Measurements from ENCODE around the gene VIT.

VIT gene

DNA sequence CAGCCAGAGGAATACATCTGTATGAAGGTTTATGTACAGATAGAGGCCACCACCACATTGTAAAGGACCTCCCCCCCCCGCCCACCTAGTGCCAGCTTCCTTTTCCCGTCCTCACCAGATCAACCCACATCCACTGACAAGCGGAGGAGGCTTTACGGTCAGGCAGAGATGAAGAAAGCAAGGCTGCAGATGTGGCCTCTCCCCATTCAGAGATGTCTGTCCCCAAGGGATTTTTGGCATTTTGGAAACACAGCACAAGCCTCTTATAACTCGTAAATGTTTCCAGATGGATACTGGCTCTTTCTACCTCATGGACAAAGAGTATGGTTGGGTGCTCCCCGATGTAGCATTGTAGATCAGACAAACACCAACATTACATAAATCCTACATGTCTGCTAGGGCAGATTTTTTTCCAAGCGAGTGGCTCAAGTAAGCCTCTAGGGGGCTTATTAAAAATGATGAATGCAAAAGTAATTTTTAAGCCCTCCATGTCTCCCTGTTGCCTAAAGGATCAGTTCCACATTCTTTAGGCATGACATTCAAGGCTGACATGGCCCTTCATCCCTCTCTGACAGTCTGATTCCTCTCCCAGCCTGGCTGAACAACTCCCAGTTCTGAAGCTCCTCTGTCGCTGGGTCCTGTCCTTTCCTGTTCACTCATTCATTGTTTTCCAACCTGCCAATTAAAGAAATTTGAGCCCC is 11.7 kb downstream of the VIT start:
- no peak for DNase-seq

DNA sequence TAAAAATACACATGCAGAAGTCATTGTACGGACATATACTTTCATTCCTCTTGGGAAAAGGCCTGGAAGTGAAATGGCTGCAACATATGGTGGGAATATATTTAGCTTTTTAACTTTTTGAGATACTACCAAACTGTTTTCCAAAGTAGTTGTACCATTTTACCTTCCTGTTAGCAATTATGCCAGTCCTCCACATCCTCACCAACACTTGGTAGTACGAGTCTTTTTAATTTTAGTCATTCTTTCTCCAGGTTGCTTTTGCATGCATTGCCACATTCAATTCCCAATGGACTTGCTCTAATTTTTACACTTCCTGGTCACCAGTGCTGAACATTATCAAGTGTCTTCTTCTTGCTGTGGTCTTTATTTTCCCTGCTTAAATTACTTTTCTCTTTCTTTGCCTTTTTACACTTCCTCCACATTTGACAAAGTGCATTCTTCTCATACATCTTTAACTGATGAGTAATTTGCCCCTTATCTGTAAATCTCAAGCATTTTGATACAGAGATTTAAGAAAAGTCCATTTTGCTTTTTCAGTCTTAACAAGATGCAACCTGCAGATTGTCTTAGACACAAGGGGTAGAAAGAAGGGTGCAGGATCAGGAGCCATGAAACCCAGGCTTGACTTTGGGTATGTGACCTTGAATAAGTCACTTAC is 14.5 kb downstream of the VIT start:
- DNase-seq, result no peak

DNA sequence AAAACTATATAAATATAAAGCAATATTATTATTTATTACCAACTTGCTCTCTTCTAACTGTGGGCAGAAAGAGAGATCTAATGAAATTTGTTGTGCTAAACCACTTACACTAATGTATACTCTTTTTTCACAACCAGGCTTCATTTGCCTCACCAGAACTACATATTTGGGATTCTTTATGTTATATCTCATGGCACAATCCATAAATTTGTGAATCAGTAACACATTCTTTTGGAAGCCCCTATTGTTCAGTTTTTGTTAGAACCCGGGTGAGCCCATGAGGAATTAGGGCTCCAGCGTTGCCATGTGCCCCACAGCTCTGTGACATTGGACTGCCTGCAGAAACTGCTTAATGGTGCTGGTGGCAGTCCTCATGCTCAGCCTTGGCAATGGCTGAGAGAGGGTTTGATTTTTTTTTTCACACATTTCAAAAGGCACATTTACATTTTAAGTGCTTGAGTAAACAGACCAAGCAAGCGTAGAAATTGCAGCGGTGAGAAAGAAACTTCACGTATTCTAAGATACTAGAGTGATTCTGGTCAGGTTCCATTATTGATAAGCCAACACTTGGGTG is 15.3 kb downstream of the VIT start:
- DNase-seq, result no peak

DNA sequence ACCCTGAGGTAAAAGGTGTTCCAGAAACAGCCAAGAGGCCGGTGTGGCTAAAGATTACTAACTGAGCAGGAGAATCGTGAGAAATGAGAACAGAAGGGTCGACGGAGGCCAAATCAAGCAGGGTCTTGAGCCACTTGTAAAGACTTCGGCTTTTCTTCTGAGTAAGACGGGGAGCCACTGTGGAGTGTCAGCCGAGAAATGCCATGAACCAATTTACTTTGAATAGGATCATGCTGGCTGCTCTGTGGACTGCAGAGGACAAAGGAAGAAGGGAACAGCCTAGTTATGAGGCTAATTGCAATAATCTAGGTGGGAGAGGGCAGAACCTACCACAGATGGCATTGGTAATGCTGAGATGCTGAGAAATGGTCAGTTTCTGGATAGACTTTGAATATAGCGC is 16.8 kb downstream of the VIT start:
- DNase-seq, result no peak

DNA sequence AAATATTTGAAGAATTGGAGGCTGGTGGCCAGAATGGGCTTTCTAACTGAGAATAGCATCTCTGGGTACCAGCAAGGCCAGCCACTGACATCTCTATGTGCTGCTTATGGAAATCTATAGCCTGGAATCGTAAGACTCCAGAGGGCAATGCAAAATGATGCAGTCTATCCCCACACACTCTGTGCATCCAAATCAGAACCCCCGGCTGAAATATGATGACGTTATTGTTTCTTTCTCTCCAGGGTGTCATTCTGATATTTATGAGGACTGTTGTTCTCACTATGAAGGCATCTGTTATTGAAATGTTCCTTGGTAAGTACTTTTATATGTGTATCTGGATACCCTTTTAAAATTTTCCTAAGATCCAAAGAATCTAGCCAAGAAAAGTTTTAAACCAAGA is 19.6 kb downstream of the VIT start:
- DNase-seq, result no peak

DNA sequence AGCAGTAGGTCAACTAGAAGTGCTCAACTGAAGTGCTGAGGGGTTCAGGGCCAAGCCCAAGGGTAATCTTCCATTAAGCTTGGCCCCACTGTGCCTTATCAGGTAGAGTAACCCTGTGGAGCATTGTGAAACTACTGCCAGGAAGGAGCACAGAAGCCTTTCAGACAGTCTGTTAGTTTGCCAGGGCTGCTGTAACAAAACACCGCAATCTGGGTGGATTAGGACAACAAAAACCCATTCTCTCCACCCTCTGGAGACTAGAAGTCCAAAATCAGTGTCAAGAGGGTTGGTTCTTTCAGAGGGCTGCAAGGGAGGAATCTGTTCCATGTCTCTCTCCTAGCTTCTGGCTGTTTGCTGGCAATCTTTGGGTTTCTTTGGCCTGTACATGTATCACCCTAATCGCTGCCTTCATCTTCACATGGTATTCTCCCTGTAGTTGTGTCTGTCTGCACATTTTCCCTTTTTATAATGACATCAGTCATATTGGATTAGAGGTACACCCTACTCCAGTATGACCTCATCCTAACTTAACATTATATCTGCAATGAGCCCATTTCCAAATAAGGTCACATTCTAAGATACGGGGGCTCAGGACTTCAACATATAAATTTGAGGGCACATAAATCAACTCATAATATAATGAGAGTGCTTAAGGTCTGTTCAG is 21.2 kb downstream of the VIT start:
- DNase-seq, result no peak

DNA sequence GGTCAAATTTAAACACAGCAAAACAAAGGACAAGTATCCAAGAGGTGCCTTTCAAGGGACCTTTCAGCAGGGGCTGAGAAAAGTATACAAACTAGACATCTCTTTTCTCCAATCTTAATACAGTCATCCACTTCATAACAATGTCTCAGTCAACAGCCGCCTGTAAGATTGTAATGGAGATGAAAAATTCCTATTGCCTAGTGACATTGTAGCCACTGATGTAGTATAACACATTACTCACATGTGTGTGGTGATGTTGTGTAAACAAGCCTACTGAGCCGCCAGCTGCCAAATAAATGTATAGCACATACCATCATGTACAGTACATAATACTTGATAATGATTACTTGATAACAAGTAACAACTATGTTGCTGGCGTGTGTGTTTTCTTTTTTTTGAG is 31.0 kb downstream of the VIT start:
- no peak for DNase-seq

DNA sequence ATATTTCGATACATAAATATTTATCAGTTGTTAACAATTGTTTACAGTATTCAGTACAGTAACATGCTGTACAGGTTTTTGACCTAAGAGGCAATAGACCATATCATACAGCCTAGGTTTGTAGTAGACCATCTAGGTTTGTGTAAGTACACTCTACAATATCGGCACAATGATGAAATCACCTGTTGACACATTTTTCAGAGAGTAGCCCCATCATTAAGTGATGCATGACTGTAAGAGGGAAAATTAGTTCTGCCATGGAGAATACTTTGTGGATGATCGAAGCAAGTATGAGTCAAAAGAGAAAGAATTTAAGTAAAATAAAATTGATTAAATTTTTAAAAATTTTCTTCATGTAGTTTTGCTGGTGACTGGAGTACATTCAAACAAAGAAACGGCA is 32.6 kb downstream of the VIT start:
- DNase-seq, result no peak

DNA sequence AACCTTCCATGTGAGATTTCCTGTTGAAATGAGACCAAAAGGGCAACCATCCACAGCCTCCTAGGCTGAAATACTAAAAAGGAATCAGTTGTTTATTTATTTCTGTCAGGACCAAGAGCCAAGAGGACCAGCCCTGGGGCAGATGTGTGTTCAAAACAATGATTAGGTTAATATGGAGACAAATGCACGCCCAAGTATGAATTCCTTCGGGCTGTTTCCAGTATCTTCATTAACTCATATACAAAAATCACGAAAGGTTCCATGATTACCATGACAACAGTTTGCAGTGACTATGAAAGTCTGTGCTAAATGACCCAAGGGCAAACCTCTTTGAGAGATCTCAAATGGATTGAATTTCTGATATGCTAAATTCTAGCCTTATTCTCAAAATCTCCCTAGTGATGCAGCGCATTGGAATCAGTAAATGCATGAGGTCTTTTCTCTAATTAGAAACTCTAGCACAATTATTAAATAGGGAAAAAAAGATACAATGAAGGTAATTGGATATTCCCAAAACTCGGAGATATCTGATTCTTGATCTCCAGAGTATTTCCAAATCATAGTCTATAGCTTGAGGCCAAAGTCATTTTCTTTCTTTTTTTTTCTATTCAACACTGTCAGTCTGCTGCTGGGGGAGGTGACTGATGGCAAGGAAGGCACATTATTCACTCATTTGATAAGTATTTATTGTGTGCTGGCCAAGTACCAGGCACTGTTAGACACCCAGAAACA is 35.6 kb downstream of the VIT start:
- DNase-seq, result no peak

DNA sequence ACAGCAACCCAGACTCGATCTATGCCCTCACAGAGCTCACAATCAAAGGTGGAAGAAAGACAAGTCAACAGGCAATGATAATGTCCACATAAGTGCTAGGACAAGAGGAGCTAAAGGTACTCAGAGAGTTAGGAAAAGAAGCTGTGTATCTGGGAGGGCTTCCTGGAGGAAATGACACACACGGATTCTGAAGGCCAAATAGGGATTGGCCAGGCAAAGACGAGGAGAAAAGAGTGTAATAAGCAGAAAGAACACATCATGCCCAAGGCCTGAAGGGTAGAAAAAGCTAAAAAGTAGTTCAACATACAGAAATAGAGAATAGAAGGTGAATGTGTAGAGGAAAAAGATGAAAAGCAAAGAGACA is 36.1 kb downstream of the VIT start:
- no peak for DNase-seq

DNA sequence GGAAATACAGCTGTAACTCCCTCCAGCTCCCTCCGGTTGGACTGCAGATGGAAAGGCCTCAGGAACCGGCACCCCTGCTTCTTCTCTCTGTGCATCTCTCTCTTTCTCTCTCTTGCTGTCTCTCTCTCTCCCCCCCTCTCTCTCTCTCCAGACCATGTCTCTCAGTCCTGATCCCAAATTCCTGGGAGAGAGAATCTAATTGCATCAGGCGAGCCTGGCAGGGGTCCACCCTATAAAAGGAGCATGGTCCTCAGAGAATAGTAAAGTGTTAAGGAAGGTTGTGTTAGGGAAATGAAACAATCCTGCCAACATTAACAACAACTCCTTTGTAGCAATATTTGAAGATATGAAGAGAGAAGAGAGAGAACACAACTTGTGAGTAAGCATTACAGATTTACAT is 36.7 kb downstream of the VIT start:
- DNase-seq, result no peak

DNA sequence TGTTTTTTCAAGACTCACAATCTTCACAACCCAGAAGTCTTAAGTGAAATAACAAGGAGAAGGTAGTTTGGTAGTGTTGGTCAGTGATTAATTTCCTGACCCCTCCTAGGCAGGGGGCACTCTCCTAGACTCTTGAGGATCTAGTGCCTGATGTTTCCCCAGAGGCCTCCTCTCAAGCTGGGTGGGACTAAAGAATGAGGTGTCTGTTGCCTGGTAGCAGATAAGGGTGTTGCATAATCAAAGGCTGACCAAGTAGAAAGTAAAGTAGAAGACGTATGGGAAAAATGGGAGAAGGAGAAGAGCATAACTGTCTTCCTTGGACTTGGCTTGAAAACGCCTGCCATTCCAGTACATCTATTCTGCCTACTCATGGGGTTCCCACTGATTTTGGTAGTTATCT is 37.8 kb downstream of the VIT start:
- no peak for DNase-seq

DNA sequence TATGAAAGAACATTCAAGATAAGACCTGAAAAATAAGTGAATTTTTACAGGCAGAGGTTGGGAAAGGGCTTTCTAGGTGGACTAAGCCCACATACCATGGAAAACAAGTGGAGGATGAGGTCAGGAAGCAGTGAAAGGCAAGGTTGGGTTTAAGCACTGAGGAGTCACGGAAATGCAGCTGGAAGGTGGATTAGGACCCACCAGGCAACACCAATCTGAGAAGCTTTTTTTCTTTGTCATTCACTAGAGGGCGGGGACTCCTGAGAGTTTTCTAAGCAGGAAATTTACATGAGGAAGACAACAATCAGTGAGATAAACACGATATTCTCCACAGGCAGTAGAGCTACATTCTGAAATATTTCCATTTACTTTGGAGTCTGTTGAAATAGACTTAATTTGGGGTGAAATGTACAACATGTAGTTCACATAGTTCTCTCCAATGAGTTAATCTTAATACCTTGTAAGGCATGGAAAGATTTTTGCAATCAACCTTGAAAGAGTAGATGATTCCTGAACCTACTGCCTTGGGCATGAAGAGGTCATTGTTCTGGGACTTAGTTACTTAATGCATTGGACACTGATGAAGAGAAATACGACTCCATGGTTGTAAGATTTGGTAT is 40.7 kb downstream of the VIT start:
- DNase-seq, result no peak

DNA sequence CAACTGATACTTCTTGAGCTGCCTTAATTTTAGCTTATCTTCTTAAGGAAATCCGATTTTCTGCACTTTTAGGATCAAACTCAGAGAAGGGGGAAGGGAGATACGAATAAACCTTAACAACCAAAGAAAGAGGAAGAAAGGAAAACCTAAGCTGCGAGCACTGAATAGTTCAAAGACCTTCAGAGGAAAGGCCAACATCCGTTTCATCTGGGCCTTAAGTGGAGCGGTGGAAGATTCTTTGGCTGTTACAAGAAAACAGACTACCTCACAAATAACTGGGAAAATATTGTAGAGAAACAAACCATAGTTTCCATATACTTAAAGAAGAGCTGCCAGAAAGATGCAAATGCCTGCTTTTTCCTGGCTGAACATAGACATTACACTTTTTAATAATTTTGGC is 43.6 kb downstream of the VIT start:
- DNase-seq, result no peak

DNA sequence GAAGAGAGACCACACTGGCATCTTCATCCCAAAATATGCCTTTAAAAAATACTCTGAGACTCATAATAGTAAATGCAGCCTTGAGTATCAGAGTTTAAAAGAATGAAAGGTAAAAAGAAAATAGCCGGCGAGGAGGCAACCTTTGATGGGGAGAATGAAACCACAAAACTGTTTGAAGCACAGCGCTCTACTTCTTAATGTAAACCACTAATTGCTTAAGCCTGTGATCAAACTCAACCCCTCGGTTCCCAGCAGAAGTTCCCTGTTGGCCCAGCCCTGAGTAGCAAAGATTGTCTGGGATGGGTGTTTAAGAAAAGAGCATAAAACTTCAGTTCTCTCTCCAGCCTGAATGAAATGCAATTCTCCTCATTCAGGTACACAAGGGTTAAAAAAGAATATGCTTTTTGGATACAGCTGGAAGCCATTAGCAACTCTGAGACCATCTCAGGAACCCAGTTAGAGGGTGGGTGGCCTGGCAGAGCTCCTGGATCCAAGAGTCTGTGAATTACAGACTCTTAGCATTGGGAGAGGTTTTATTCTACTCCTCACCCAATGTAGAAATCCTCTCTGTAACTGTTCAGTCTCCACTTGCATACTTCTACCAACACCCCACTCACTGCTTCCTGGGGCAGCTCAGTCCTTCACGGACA is 44.8 kb downstream of the VIT start:
- DNase-seq, result no peak

DNA sequence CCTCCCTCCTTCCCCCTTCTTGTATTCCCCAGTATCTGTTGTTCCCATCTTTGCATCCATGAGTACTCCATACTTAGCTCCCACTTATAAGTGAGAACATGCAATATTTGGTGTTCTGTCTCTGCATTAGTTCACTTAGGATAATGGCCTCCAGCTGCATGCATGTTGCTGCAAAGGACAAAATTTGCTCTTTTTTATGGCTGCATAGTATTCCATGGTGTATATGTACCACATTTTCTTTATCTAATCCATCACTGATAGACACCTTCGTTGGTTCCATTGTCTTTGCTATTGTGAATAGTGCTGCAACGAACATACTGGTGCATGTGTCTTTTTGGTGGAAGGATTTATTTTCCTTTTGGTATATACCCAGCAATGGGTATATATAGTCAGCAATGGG is 47.4 kb downstream of the VIT start:
- no peak for DNase-seq

DNA sequence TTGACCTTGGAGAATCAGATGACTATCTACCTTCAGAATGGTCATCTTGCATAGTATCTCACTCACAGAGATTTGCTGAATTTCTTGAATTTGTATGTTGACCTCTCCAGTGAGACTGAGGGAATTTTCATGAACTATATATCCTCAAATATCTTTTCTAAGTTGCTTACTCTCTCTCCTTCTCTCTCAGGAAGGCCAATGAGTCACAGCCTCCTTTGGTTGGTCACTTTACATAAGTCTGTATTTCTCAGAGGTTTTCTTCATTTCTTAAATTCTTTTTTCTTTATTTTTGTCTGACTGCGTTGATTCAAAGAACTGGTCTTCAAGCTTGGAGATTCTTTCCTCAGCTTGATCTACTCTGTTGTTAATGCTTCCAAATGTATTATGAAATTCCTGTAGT is 51.7 kb downstream of the VIT start:
- DNase-seq, result no peak

DNA sequence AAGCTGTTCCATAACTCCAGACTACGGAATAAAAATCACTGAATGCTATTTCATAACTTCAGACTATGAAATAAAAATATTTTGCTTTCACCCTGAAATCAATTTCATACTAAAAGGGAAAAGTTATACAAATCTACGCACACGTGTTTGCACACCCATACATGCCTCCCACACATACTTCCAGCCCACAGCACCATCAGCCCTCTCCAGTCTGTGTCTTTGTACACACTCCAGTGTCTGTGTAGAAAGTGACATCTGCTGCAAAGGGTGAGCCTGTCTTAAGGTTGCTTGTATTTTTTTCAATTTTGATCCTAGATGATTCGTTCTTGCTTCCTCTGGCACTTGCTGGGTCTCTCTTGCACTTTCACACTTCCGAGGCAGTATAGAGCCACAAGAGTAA is 53.6 kb downstream of the VIT start:
- no peak for DNase-seq

DNA sequence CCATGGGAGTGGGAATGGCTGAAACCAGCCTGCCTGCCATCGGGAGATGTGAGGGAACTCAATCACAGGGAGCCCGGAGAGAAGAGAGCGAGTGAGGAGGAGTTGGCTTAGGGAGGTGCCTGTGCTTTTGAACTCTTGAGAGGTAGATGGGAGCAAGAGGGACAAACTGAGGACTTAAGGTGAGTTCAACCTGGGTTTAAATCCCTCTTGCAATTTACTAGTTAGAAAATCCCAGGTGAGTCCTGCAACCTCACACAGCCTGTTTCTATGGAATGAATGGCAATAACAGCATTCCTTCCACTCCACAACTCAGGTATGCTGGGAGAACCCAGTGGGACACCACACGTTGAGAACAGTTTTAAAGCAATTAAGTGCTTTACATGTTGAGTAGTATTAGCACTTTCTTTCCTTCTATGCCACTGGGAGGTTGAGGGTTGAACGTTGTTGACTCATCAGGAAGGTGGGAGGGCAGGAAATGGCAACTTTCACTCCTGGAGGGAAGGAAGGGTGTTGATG is 57.3 kb downstream of the VIT start:
- no peak for DNase-seq

DNA sequence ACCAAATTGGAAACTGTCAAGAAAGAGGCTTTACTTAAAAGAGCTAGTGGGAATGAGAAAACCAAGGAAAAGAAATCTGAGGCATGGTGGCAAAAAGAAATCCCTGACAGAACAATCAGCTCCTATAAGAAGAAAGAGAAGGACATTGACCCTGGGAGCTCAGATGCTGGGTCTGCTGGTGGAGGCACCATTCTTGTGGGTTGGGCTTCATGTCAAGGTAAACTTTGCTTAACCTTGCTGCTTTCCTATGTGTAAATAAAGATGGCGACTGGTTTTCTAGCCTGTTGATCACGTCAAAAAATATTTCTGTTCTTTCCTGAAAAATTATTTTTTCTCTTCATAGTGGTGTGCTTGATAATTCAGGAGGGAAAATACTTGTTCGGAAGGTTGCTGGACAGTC is 58.1 kb downstream of the VIT start:
- no peak for DNase-seq

DNA sequence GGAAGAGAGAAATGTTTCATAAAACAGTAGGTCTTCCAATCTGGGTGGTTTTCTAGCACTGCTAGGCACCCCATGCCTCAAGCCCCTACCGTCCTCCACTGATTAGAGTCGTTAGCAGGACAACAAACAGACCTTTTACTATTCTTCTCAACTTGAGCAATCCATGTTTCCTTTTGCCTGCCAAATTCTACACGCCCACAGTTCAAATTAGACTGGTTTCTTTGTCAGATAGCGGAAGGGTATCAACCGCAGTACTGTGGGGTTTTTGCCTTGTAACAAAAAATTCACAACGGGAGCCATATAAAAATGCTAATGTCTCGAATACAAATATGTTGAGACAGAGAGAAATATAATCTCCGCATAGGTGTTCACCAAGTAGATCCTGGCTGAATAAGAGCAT is 59.9 kb downstream of the VIT start:
- no peak for DNase-seq
